Activated CD8-positive, alpha-beta T cell treated with anti-CD3 and anti-CD28 coated beads for 36 hours (primary cell): ENCODE measurements around the gene GIT2. TPM values are rescaled to one million over a fixed set of nuclear protein-coding genes. Genes with fewer than 3 reads are reported as not detected.
A peak's percentile ranks its signal among the peaks of the same experiment; 100 is the strongest.

Experiments
- ATAC-seq: fragments of 200-7000 bp; cut with Tn5 transposase; one replicate; pipeline ENCODE4 v1.10.0; 2021; ENCODE audit warnings: mild to moderate bottlenecking, moderate library complexity
- CTCF ChIA-PET: fragments of 350-600 bp; sonication (Branson Sonifier 250); formaldehyde crosslinking; loops from one replicate; lab custom pipeline; 2021; ENCODE audit warnings: antibody characterized with exemption; lab: Charles Lee
- POLR2A ChIA-PET: fragments of 350-600 bp; sonication (Branson Sonifier 250); formaldehyde crosslinking; loops from one replicate; lab custom pipeline; 2021; ENCODE audit warnings: antibody characterized with exemption; lab: Charles Lee
- DNase-seq: peaks from one replicate; pipeline ENCODE4 v3.0.0-alpha.2; 2020
- H3K27ac Mint-ChIP-seq: one replicate; pipeline ENCODE4 v1.8.0; 2021; ENCODE audit warnings: mild to moderate bottlenecking, mixed read lengths
- H3K27me3 Mint-ChIP-seq: one replicate; pipeline ENCODE4 v1.8.0; 2021; ENCODE audit warnings: mixed read lengths
- H3K36me3 Mint-ChIP-seq: one replicate; pipeline ENCODE4 v1.8.0; 2021; ENCODE audit warnings: low read depth, mixed read lengths
- H3K4me1 Mint-ChIP-seq: one replicate; pipeline ENCODE4 v1.8.0; 2021; ENCODE audit warnings: low read depth, mixed read lengths
- H3K4me3 Mint-ChIP-seq: one replicate; pipeline ENCODE4 v1.8.0; 2021; ENCODE audit warnings: mild to moderate bottlenecking, moderate library complexity, mixed read lengths
- H3K9me3 Mint-ChIP-seq: one replicate; pipeline ENCODE4 v1.8.0; 2021; ENCODE audit warnings: mixed read lengths
- CTCF ChIP-seq: fragments of 200-600 bp; IDR thresholded peaks from one replicate; pipeline ENCODE4 v1.8.0; 2022; ENCODE audit warnings: antibody characterized with exemption, mild to moderate bottlenecking
- intact Hi-C: fragments of 100-400 bp; cut with micrococcal nuclease; formaldehyde crosslinking; loops from one replicate; pipeline ENCODE4 v1.10.0; 2022
- total RNA-seq, 2 experiments: library from RNA; stranded (reverse); gene quantifications; one replicate each; pipeline ENCODE4 v1.2.3, GENCODE V29; 2021

The GIT2 gene
- total RNA-seq, 2 experiments from 2014 or later, result 49.2 to 49.6 TPM

GRCh38 chr12:109966546-109966945 lies 29.6 kb downstream of the GIT2 start:
- no peak for DNase-seq
- no peaks in the 10 kb centered on the region for H3K9me3 Mint-ChIP-seq
- H3K4me1 Mint-ChIP-seq, result peaks cover 11% of the 10 kb centered on the region
- ATAC-seq, result no peak
- no peak overlapping the region for H3K27ac Mint-ChIP-seq
- TF ChIP-seq CTCF, result no peak
- intact Hi-C loops, result no loop called here
- CTCF ChIA-PET, result no interaction called here
- POLR2A ChIA-PET, result interaction anchor here (0.6 to 1.3 kb wide), 2 partner anchors 13 to 371 kb away, joined by 3 to 4 read pairs; no protein-coding TSS in a partner anchor
- no peaks in the 10 kb centered on the region for H3K27me3 Mint-ChIP-seq
- H3K4me3 Mint-ChIP-seq, result no peak overlapping the region
- peaks cover 36% of the 10 kb centered on the region for H3K36me3 Mint-ChIP-seq

DNA sequence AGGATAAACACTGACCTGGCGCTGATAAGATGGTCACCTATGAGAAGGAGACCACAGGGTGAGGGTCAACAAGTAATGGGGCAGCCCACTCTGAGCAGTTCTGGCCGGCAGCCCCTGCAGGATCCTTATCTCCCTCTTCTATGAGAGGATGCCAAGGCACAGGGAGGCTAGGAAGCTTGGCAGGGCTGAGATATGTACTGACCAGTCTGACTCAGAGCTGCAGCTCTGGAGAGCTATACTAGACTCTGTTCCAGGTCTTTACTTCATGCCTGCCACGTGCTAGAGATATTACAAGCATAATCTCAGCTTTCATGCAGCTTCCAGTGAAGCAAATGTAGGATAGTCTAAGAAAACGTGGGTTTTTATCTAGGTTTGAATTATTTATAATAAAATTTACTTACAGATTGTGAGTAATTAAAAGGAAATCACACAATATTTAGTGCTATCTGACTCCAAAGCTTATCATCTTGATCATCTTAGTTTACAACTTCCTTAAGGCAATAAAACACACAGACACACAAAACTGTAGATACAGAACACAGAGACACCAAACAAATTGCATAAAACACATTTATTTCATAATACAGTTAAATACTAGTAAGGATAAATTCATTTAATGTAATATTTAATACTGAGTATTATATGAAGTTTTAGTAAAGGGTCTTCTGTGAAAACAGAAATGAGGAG lies 32.3 kb downstream of the GIT2 start:
- CTCF ChIA-PET, result interaction anchor here (1.0 to 1.4 kb wide), 2 partner anchors 10 to 110 kb away, joined by 3 read pairs; no protein-coding TSS in a partner anchor
- no peaks in the 10 kb centered on the region for H3K27me3 Mint-ChIP-seq
- peaks cover 38% of the 10 kb centered on the region for H3K36me3 Mint-ChIP-seq
- H3K4me1 Mint-ChIP-seq, result peaks cover 11% of the 10 kb centered on the region
- POLR2A ChIA-PET, result interaction anchor here (0.6 to 1.6 kb wide), 3 partner anchors 35 to 80 kb away, joined by 3 to 6 read pairs (median 3); partner anchors contain the start of gene TCHP
- no peaks in the 10 kb centered on the region for H3K9me3 Mint-ChIP-seq
- no peak overlapping the region for H3K4me3 Mint-ChIP-seq
- no peak for DNase-seq
- TF ChIP-seq CTCF, result no peak
- H3K27ac Mint-ChIP-seq, result no peak overlapping the region
- no peak for ATAC-seq
- intact Hi-C loops, result no loop called here

GRCh38 chr12:109963330-109963729 lies 32.8 kb downstream of the GIT2 start:
- Mint-ChIP-seq H3K27ac (peak overlapping the region; percentile 6), H3K36me3 (peaks cover 43% of the 10 kb centered on the region), H3K9me3 (no peaks in the 10 kb centered on the region), H3K4me1 (peaks cover 11% of the 10 kb centered on the region), H3K27me3 (no peaks in the 10 kb centered on the region), H3K4me3 (no peak overlapping the region)
- ChIA-PET CTCF (interaction anchor here (1.0 to 1.4 kb wide), 2 partner anchors 10 to 109 kb away, joined by 3 read pairs; no protein-coding TSS in a partner anchor), POLR2A (interaction anchor here (1.6 kb wide), 1 partner anchor 35 kb away, joined by 6 read pairs; no protein-coding TSS in a partner anchor)
- intact Hi-C loops, result no loop called here
- ATAC-seq, result no peak
- DNase-seq, result no peak
- no peak for TF ChIP-seq CTCF

DNA sequence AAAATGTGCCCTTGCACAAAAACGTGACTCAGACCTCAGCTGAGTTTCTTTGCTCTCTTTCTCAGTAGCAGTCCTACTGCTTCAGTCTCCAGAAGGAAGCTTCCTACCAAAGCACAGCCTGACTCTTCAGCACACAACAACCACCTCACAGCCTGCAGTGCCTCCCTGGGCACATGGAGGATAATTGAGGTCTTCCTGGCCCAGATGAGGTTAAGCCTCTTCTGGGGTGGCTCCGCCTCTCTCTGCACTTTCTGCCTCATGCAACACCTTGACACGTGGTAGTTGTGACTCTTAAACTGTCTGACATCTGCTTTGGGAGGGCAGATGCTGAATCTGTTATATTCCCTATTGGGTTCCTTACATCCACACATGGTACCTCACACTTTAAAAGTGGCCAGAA lies 33.8 kb downstream of the GIT2 start:
- Mint-ChIP-seq H3K4me1 (peaks cover 3% of the 10 kb centered on the region), H3K4me3 (no peak overlapping the region), H3K27ac (no peak overlapping the region), H3K27me3 (no peaks in the 10 kb centered on the region), H3K36me3 (peaks cover 38% of the 10 kb centered on the region), H3K9me3 (no peaks in the 10 kb centered on the region)
- ATAC-seq, result peak; percentile 34
- CTCF ChIA-PET, result no interaction called here
- intact Hi-C loops, result no loop called here
- POLR2A ChIA-PET, result no interaction called here
- no peak for TF ChIP-seq CTCF
- no peak for DNase-seq

DNA sequence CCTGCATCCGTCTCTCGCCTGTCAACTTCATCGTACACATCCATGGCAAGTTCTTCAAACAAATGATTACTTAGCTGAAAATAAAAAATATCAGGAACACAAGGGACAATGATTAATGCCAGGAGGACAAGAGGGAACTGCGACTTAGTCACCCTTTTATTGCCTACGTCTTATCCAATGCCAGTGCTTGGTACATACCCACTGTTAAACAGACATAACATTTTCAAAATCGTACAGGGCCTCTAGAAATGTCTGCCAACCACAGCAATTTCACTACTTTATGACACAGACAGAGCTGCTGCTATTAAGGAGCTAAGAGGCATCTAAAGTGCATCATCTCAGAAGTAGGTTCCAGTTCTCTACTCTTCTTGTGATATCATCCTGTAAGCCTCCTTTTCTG lies 34.6 kb downstream of the GIT2 start:
- intact Hi-C loops, result no loop called here
- ATAC-seq (no peak), DNase-seq (no peak)
- Mint-ChIP-seq H3K4me3 (no peak overlapping the region), H3K9me3 (no peaks in the 10 kb centered on the region), H3K27me3 (no peaks in the 10 kb centered on the region), H3K27ac (no peak overlapping the region), H3K4me1 (peaks cover under 1% of the 10 kb centered on the region), H3K36me3 (peaks cover 40% of the 10 kb centered on the region)
- ChIA-PET POLR2A (no interaction called here), CTCF (no interaction called here)
- TF ChIP-seq CTCF, result no peak
